HG02852 (cell line): ENCODE results near the gene MAGEC3.
"Not testable (repeated sequence)": the region's sequence is repeated elsewhere in the genome, so short reads cannot be mapped to it uniquely, and the experiment has no call there.

Experiments used
- ATAC-seq: cut with Tn5 transposase; IDR thresholded peaks from one replicate; pipeline ENCODE4 v1.9.1; 2021; ENCODE audit warnings: mild to moderate bottlenecking, moderate library complexity; ENCODE audit not compliant: unreplicated experiment

The MAGEC3 gene, protein sequence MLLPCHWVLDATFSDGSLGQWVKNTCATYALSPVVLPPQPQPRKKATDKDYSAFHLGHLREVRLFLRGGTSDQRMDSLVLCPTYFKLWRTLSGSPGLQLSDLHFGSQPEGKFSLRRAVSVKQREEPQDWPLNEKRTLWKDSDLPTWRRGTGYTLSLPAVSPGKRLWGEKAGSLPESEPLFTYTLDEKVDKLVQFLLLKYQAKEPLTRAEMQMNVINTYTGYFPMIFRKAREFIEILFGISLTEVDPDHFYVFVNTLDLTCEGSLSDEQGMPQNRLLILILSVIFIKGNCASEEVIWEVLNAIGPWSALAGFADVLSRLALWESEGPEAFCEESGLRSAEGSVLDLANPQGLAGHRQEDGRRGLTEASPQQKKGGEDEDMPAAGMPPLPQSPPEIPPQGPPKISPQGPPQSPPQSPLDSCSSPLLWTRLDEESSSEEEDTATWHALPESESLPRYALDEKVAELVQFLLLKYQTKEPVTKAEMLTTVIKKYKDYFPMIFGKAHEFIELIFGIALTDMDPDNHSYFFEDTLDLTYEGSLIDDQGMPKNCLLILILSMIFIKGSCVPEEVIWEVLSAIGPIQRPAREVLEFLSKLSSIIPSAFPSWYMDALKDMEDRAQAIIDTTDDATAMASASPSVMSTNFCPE

DNA sequence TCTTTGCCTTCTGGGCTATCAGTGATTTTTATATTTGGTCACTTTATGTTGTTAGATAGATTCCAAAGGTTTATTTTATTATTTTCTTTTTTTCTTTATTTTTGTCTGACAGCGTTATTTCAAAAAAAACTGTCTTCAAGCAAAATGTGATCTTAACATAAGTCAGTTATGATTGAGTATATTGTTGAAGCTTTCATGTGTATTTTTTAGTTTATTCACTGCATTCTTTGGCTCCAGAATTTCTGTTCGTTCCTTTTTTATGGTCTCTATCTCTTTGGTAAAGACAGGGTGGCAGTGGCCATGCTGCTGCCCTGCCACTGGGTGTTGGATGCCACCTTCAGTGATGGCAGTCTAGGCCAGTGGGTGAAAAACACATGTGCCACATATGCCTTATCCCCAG is at the start of gene MAGEC3:
MAGEC3 (plus strand) TSS at position 301 of the 400 bp plus-strand sequence; CDS start at position 301, 0 bp downstream.
- no peak for ATAC-seq

DNA sequence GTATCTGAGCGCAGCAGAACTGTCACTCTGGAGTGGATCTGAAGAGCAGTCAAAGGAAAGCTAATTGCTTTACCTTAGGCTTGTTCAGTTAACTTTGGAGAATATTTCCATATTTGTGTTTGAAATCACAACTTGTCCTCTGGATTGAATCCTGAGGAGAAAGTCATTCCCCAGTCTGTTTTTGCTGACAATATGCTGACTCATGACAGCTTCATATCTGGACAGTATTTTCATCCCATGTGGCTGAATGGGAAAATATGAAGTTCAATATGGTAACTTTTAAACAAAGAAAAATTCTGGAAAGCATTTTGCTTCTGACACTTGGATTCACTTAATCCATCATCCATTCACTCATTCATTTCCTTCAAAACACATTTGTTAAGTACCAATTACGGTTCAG is 46.3 kb upstream of the MAGEC3 start:
- no peak for ATAC-seq

DNA sequence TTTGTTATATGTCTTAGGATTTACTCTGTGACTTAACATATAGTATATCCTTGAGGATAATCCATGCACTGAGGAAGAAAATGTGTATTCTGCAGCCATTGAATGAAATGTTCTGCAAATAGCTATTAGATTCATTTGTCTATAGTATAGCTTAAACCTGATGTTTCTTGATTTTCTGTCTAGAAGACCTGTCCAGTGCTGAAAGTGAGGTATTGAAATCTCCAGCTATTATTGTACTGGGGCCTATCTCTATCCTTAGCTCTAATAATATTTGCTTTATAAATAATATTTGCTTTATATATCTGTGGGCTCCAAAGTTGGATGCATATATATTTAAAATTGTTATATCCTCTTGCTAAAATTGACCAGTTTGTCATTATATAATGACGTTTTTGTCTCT is 26.7 kb upstream of the MAGEC3 start:
- no peak for ATAC-seq

DNA sequence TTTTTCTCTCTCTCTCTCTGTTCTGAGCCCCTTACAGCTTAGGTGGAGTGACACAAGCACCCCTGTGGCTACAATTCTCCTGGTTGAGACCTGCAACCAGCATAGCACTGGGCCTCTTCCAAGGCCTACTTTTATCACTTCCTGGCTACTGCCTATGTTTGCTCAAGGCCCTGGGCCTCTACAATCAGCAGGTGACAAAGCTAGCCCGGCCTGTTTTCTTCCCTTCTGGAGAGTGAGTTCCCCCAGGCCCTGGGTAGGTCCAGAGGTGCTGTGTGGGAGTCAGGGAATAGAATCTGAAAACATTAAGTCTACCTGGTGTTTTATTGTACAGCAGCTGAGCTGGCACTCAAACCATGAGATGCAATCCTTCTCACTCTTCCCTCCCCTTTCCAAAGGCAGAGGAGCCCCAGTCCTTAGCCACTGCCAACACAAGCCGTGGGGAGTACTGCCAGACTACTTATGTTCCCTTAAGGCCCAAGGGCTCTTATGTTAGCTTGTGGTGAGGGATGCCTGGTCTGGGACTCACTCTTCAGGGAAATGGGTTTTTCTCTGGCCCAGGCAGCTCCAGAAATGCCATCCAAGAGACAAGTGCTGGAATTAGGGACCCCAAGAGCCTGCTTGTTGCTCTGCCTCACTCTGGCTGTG is 23.8 kb upstream of the MAGEC3 start:
- no peak for ATAC-seq

DNA sequence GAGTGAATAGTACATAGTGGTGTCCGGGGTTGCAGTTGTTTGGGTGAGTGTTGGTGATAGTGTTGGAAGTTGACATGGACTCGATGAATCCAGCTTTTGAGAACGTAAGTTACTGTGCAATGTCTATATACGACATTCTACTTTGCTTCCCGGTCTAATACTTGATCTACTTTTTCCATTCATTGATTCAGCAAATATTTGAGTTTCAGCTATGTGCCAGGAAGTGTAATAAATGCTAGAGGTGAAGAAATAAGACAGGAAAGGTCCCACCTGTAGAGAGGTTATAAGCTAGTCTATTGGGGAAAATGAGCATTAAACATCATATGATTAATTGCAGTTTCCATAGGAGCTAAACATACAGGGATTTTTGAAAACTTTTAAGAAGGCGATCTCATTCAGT is 22.2 kb upstream of the MAGEC3 start:
- ATAC-seq: no peak

DNA sequence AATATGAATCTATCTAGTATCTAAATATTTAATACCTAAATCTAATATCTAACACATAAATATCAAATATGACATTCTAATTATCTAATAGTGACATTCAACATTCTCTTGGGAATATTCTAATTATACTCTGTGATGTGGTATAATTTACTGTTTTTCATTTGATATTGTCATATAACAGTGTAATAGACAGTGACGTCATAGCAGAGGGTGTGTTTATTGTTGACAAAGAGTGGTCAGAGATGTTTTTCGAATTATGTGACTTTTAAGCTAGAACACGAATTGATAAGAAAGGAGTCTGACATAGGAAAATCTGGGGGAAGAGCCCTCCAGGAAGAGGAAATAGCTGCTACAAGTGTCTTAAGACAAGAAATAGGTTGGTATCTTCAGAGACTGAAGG is 5.9 kb upstream of the MAGEC3 start:
- ATAC-seq: no peak

DNA sequence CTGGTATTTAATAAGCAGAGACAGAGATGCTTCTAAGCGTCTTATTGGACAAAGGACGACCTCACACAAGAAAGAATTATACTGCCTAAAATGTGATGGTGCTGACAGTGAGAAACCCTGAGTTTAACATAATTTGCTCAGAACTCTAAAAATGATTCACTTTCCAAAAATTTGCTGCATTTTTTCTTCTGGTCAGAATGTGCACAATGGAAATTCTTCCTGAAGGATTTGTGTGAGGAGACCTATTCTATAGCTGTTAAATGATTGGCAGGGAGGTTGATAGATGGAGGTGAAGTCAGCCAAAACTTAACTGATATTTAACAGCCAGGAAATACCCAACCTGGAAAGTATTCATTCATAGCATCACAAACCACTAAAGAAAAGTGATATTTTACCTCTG is 1.7 kb downstream of the MAGEC3 start:
- ATAC-seq: no peak

DNA sequence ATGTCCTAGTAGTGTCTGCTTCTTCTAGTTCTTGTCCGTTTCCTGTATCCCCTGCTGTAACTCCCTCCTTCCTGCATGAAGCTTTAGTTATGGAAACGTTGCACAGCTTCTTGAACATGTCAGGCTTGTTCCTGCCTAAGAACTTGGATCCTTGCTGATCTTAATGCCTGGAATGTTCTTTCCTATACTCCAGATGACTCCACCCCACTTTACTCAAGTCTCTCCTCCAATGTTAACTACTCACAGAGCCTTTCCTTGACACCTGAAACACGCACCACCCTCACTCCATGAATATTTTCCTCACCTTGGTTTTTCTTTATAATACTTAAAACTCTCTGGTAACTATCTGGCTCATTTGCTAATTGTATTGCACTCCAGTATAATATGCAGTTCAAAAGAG is 19.4 kb downstream of the MAGEC3 start:
- no peak for ATAC-seq

DNA sequence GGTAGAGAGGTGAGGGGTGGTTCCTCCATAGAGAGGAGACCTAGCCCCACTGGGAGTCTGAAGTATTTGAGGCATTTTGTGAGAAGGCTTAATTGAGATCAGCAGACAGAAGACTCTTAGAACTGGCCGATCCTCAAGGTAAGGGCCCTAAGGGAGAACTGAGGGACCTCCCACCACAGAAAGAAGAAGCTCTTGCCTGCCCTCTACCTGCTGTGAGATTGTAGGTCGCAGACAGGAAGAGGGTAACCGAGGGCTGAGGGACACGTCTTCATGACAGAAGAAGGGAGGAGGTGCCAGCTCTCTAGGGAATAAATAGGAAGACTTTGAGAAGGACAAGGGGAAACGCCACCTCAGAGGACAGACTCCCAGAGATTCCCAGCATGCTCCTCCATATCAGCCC is 41.5 kb downstream of the MAGEC3 start:
- ATAC-seq: no peak

DNA sequence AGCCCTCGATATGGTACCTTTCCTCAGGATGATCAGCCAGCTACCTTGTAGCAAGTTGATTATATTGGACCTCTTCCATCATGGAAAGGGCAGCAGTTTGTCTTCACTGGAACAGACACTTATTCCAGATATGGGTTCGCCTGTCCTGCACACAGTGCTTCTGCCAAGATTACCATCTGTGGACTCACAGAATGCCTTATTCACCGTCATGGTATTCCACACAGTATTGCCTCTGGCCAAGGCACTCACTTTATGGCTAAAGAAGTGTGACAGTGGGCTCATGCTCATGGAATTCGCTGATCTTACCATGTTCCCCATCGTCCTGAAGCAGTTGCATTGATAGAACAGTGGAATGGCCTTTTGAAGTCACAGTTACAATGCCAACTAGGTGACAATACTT is 50.7 kb downstream of the MAGEC3 start:
- not testable (repeated sequence) for ATAC-seq

DNA sequence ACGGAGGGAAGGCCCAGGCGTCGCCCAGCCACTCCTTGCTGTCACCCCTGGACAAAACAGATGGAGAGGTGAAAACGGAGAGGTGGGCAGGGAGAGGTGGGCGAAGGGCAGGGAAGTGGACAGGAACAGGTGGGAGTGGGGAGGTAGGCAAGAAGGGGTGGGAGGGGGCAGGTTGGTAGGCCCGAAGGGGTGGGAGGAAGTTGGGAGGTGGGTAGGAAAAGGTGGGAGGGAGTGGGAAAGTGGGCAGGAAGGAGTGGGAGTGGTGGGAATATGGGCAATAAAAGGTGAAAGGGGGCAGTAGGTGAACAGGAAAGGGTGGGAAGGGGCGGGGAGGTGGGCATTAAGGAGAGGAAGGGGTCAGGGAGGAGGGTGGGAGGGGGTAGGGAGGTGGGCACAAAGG is 56.6 kb downstream of the MAGEC3 start:
- no peak for ATAC-seq

DNA sequence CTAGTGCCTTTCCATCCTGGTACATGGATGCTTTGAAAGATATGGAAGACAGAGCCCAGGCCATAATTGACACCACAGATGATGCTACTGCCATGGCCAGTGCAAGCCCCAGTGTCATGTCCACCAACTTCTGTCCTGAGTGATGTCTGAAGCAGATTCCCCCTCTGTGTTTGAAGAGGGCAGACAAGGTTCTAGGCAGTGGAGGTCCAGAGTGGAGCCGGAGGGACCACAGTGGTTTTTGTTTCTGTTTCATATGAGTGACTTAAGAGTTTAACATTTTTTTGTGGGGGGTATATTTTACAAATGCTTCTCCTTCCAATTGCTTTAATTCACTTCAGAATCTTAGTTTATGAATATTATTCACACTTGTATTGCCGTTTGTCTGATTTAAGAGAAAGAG is 59.6 kb downstream of the MAGEC3 start:
- ATAC-seq: no peak

DNA sequence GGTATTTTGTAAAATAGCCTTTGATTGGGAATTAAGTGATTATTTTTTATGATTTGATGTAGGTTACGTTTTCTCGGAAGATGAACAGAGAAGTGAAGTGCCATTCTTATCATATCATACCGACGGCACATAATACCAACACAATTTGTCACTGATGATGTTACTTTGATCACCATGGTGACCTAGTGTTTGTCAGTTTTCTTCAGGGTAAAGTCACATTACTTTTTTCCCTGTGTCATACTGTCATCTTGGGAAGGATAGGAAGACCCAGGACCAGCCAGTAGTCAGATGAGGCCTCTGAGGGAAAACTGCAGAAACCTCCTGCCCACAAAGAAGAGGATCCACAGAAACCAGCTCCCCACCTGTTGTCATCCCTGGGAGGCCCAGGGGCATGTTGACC is 64.2 kb downstream of the MAGEC3 start:
- no peak for ATAC-seq

DNA sequence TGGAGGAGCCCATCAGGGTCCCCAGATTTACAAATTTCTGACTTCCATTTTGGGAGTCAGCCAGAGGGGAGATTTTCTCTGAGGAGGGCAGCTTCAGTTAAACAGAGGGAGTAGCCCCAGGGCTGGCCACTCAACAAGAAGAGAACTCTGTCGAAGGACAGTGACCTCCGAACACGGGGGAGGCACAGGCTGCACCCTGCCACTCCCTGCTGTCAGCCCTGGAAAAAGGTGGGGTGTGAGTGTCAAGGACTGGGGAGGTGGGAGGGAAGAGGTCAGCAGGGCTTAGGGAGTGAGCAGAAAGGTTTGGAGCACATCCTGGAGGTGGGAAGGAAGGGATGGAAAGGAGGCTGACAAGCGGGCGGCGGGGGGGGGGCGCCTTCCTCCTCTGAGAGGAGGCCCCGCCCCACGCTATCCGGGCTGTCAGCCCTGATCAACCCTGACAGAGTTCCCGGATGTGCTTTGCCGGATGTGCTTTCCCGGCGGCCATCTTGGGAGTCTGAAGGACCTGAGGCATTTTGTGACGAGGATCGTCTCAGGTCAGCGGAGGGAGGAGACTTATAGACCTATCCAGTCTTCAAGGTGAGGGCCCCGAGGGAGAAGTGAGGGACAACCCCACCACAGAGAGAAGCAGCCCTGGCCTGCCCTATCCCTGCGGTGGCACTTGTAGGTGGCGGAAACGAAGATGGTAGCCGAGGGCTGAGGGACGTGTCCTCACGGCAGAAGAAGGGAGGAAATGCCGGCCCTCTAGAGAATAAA is 65.5 kb downstream of the MAGEC3 start, which contains the start of gene MAGEC1:
MAGEC1 (plus strand) TSS at position 495 of the 756 bp plus-strand sequence. CDS start 1,179 bp downstream, outside the sequence.
- no peak for ATAC-seq

DNA sequence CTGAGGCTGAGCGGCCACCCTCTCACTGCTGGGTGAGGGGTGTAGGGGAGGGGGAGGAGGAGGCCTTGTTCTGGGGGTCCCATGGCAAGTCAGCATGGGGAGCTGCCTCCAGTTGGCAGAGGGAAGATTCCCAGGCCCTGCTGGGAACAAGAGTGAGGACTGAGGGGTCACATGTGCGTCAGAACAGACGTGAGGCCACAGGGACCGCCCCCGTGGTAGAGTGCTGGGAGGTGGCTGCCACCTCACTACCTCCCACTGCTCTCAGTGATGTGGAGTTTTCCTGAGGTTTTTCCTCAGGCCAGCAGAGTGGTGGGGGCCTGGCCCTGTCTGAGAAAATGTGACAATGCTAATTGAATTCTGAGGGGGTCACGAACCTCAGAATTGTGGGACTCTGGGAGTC is 66.1 kb downstream of the MAGEC3 start:
- ATAC-seq: no peak

DNA sequence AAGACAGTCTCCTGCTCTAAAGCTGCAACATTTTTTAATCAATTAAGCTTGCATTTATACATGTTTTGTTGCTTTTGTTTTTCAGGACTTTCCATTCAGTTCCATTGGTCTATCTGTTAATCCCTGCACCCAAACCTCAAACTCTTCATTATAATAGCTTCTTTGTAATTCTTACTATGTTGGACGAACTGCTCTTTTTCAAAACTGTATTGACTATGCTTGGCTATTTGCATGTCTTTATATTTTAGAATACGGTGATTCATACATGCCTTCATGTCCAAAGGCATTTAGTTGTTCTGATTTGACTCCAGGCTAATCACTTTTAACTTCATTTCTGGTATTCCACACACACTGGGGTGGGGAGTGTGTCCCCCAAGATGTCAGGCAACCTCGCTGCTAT is 79.7 kb downstream of the MAGEC3 start:
- ATAC-seq: no peak

DNA sequence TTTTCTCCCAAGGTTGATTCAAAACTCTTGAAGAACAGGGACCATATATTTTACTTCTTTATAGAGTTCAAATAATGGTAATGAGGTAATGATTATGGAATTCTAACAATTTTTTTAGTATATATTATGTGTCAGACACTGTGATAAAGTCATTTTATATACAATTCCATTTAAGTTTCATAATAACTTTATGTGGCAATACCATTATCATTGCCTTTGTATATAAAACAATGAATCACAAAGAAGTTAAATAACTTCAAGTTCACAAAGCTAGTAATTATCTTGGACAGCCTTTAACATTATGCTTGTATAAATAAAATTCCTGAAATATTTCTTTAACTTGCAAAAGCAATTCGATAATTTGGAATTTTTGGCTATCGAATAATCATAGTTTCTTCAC is 86.2 kb downstream of the MAGEC3 start:
- no peak for ATAC-seq

DNA sequence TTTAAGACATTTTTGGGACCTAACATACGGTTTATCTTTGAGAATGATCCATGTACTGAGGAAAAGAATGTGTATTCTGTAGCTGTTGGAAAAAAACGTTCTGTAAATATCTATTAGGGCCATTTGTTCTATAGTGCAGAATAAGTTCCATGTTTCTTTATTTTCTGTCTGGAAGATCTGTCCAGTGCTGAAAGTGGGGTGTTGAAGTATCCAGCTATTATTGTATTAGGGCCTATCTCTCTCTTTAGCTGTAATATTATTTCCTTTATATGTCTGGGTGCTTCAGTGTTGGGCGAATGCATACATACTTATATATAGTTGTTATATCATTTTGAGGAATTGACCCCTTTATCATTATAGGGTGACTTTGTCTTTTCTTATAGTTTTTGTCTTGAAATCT is 90.3 kb downstream of the MAGEC3 start:
- ATAC-seq: no peak

DNA sequence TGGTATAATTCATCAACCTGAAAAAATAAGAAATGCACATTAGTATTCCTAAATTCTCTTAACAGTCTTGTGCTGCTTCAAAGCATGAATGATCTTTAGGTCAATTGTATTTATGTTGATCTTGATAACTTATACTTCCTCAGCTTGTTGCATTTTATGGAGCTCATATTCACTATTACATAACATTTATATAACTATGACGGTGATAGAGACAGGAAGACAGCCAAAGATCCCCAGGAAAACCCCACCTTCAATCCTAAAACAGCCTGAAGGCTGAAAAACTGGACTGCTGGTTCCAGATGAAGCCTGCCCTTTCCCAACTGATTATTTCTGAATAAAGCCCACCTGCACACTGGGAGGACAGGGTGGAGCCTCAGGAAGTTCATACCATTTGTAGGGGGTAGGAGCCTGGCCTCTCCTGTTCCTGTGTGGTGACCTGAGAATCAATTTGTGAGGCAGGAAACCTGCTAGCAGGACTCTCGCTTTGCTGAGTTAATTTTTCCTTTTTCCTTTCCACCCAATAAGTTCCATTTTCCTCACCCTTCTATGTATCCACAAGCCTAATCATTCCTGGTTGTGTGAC is 96.0 kb downstream of the MAGEC3 start:
- ATAC-seq: no peak

DNA sequence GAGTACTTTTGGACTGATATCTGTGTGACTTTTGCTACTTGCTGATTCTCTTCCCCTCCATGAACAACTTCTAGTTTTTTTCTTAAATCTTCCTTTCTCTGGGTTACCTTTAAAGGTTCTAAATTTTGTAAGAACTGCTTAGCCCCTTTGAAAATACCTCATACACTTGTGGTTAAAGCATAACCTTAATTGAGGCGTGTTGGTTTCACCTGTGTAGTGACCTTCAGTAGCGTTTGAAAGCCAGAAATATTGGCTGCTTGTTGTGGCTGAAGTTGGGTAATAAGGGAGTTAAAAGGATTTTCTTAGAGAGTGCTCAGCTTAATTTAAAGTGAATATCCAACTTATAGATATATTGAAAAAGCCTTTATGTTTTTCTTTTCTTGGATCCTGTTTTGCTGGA is 97.5 kb downstream of the MAGEC3 start:
- ATAC-seq: no peak

DNA sequence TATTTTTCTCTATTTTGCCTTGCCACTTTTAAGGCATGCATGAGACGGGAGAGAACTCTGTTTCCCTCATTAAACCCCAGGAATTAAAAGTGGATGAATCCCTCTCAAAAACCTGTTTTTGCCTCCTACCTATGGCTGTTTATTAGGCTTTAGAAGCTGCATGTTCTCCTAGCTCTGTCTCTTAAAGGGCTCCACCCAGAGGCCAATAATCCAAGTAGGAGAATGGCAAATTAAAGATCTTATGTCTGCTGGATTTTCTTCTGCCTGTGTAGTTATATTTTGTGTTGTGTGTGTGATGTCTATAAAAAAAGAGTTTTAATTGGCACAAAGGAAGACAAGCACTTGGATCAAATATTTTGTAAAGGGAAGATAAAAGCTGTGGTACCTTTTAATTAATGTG is 98.0 kb downstream of the MAGEC3 start:
- no peak for ATAC-seq
